ENCODE data around the gene RNF214. TPM values are rescaled to one million over a fixed set of nuclear protein-coding genes. Genes with fewer than 3 reads are reported as not detected.
A peak's percentile ranks its signal among the peaks of the same experiment; 100 is the strongest.
"Not testable (repeated sequence)": the region's sequence is repeated elsewhere in the genome, so short reads cannot be mapped to it uniquely, and the experiment has no call there.

The RNF214 gene
- 7.4 TPM in 2 replicates for total RNA-seq (2014; rRNA removed)
- Bru-seq, nascent RNA: percentile 76 among the genes with signal in this experiment
- BruChase-seq, experiment 1, labeled RNA remaining after a 6-hour chase: percentile 76 among the genes with signal in this experiment
- BruChase-seq, experiment 2, labeled RNA remaining after a 2-hour chase: percentile 74 among the genes with signal in this experiment
- long read RNA-seq, transcript RNF214-201 (15 exons, 2,755 nt): major isoform, 13 of 29 reads
- long read RNA-seq, partial matches to known transcripts: 10 of 29 reads
- long read RNA-seq, other reads (novel, unspliced or antisense): 6 of 29 reads

DNA sequence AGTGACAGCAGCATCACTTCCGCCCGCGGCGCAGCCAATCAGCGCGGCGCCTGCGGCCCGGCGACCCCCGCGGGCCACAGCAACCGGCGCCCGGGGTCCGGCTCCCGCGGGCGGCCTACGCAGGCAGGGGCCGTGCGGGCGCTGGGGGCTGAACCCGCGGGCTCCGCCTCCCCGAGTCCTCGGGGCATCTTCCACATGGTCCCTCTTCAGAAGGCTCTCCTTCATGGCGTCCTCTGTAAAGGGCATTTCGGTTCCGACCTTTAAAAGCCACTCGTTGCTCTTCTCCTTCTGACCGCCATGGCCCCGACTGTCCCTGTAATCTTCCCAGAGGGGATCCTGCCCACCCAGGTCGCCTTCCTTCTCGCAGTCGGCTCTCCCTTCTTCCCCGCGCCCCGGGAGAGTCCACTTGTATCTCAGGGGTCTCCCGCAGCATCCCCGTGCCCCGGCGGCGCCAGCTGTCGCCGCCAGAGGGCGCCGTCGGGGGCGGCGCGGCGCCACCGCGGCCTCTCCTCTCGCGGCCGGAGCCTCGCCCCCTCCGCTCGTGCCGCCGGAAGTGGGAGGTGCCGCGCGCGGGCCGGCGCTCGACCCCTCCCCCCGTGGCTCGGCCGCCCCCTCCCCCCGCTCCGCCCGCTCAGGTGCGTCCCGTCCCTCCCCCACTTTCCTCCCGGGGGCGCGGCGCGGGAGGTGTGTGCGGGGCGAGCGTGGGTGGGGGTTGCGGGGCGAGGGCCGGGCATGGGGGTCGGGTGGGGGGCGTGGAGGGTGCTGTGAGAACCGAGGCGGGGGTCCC is at the start of gene RNF214:
RNF214 (plus strand) TSS at position 580 of the 787 bp plus-strand sequence. CDS start 1,602 bp downstream, outside the sequence.
- no TSS peak for BruUV-seq (replicated peaks)
- intact Hi-C loops (cut with micrococcal nuclease): loop anchor here (10.0 kb wide), 1 partner anchor 377 kb away; no protein-coding TSS in a partner anchor
- POLR2A ChIA-PET (ENCODE audit: unreplicated experiment): no interaction called here
- peak within 1 kb of the TSS; percentile 25 for H3K27ac ChIP-seq (ENCODE audit: low read length)
- H3K27me3 ChIP-seq (ENCODE audit: low read length): no peaks in the 10 kb centered on the region
- peak; percentile 93 for DNase-seq
- no peaks in the 10 kb centered on the region for H4K20me1 ChIP-seq (ENCODE audit: low read length)
- H3K79me2 ChIP-seq (ENCODE audit: low read length): peaks cover 36% of the 10 kb centered on the region
- peak within 1 kb of the TSS; percentile 97 for H2AFZ ChIP-seq (ENCODE audit: low read length)
- H3K4me1 ChIP-seq (ENCODE audit: insufficient read depth, low read length): peaks cover 23% of the 10 kb centered on the region
- TF ChIP-seq, protein P1, sequence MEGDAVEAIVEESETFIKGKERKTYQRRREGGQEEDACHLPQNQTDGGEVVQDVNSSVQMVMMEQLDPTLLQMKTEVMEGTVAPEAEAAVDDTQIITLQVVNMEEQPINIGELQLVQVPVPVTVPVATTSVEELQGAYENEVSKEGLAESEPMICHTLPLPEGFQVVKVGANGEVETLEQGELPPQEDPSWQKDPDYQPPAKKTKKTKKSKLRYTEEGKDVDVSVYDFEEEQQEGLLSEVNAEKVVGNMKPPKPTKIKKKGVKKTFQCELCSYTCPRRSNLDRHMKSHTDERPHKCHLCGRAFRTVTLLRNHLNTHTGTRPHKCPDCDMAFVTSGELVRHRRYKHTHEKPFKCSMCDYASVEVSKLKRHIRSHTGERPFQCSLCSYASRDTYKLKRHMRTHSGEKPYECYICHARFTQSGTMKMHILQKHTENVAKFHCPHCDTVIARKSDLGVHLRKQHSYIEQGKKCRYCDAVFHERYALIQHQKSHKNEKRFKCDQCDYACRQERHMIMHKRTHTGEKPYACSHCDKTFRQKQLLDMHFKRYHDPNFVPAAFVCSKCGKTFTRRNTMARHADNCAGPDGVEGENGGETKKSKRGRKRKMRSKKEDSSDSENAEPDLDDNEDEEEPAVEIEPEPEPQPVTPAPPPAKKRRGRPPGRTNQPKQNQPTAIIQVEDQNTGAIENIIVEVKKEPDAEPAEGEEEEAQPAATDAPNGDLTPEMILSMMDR (conservative IDR thresholded peaks at IDR 0.05; ENCODE audit: low read depth, low read length): peak; percentile 87
- TF ChIP-seq EZH2phosphoT487 (IDR thresholded peaks at IDR 0.05; ENCODE audit: borderline replicate concordance, low read length): no peak
- CTCF ChIA-PET: no interaction called here
- no peaks in the 10 kb centered on the region for H3F3A ChIP-seq (ENCODE audit: low read length, unreplicated experiment)
- H3K9ac ChIP-seq (ENCODE audit: low read length): peak within 1 kb of the TSS; percentile 82
- H3K4me3 ChIP-seq (ENCODE audit: low read length): peak within 1 kb of the TSS; percentile 86
- H3K9me2 ChIP-seq (replicated peaks; ENCODE audit: low read length): no peaks in the 10 kb centered on the region
- H3K4me2 ChIP-seq (ENCODE audit: low read length): peak within 1 kb of the TSS; percentile 99
- peaks cover 7% of the 10 kb centered on the region; the same call in 1 of the 2 replicates for H3K36me3 ChIP-seq (ENCODE audit: low read depth, low read length)
- no peaks in the 10 kb centered on the region for H3K9me3 ChIP-seq (ENCODE audit: low read length)
- peak; percentile 78 for ATAC-seq

DNA sequence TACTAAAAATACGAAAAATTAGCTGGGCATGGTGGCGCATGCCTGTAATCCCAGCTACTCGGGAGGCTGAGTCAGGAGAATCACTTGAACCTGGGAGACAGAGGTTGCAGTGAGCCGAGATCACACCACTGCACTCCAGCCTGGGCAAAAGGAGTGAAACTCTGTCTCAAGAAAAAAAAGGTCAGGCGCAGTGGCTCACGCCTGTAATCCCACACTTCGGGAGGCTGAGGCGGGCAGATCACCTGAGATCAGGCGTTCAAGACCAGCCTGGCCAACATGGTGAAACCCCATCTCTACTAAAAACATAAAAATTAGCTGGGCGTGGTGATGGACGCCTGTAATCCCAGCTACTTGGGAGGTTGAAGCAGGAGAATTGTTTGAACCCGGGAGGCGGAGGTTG is 49.3 kb upstream of the RNF214 start:
- CTCF ChIA-PET; H3K36me3 ChIP-seq (ENCODE audit: low read depth, low read length); POLR2A ChIA-PET (ENCODE audit: unreplicated experiment); H2AFZ ChIP-seq (ENCODE audit: low read length); H3F3A ChIP-seq (ENCODE audit: low read length, unreplicated experiment); H4K20me1 ChIP-seq (ENCODE audit: low read length); intact Hi-C loops (cut with micrococcal nuclease); DNase-seq; H3K9me3 ChIP-seq (ENCODE audit: low read length); H3K4me2 ChIP-seq (ENCODE audit: low read length); BruUV-seq (replicated peaks); H3K9ac ChIP-seq (ENCODE audit: low read length); H3K79me2 ChIP-seq (ENCODE audit: low read length); ATAC-seq; H3K27me3 ChIP-seq (ENCODE audit: low read length); H3K4me3 ChIP-seq (ENCODE audit: low read length); H3K27ac ChIP-seq (ENCODE audit: low read length); H3K9me2 ChIP-seq (replicated peaks; ENCODE audit: low read length): not testable (repeated sequence)
- H3K4me1 ChIP-seq (ENCODE audit: insufficient read depth, low read length): peaks cover 38% of the 10 kb centered on the region

DNA sequence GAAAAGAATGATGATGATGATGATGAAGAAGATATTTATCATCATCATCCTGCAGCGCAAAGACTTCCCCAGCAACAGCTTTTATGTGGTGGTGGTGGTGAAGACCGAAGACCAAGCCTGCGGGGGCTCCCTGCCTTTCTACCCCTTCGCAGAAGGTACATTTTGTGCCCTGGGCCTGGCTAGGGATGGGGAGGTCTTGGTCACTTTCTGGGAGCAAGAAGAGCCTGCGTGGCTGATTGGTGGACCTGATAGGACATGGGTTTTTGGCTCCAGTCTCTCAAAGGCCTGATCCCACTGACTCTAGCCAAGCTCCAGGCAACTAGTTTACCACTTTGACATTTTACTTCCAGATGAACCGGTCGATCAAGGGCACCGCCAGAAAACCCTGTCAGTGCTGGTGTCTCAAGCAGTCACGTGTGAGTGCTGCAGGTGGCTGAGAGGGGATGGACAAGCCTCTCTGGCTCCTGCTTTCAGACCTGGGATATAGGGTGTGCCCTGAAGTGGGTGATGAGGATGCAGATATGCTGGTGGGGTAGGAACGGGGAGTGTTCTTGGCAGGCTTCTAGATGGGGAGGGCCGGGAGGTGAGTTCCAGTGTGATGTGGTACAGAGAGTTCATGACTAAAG is 48.6 kb upstream of the RNF214 start:
- Histone ChIP-seq H2AFZ (ENCODE audit: low read length) (no peak overlapping the region), H3K27ac (ENCODE audit: low read length) (no peak overlapping the region), H4K20me1 (ENCODE audit: low read length) (no peaks in the 10 kb centered on the region), H3K9me2 (replicated peaks; ENCODE audit: low read length) (no peaks in the 10 kb centered on the region), H3K9ac (ENCODE audit: low read length) (no peak overlapping the region), H3F3A (ENCODE audit: low read length, unreplicated experiment) (no peaks in the 10 kb centered on the region), H3K9me3 (ENCODE audit: low read length) (no peaks in the 10 kb centered on the region), H3K4me3 (ENCODE audit: low read length) (no peak overlapping the region), H3K4me2 (ENCODE audit: low read length) (no peak overlapping the region), H3K4me1 (ENCODE audit: insufficient read depth, low read length) (peaks cover 36% of the 10 kb centered on the region), H3K79me2 (ENCODE audit: low read length) (no peaks in the 10 kb centered on the region), H3K36me3 (ENCODE audit: low read depth, low read length) (no peaks in the 10 kb centered on the region), H3K27me3 (ENCODE audit: low read length) (no peaks in the 10 kb centered on the region)
- ChIA-PET CTCF (no interaction called here), POLR2A (ENCODE audit: unreplicated experiment) (no interaction called here)
- ATAC-seq (no peak), DNase-seq (peak; percentile 24)
- intact Hi-C loops (cut with micrococcal nuclease): loop anchor here (2.0 kb wide), 1 partner anchor 43 kb away; no protein-coding TSS in a partner anchor
- BruUV-seq (replicated peaks): no TSS peak
- TF ChIP-seq EZH2 (IDR thresholded peaks at IDR 0.05; ENCODE audit: low read length, unreplicated experiment) (no peak), EZH2phosphoT487 (IDR thresholded peaks at IDR 0.05; ENCODE audit: borderline replicate concordance, low read length) (no peak)
- TF ChIP-seq, protein P1 (conservative IDR thresholded peaks at IDR 0.05; ENCODE audit: low read depth, low read length): no peak

All from PC-3 (cell line).